ENCODE results near the gene NEK10.

GRCh38 chr3:27134171-27134796 lies 234.9 kb downstream of the NEK10 start:
- TF ChIP-seq CTCF (IDR thresholded peaks at IDR 0.05) (peak in 1 of 3 donors; percentile 57), POLR2A (IDR thresholded peaks at IDR 0.05) (no peak)

Data from lower leg skin (tissue), 3 donors.